Stimulated activated CD8-positive, alpha-beta memory T cell treated with anti-CD3 and anti-CD28 coated beads, Interleukin-4, amount 100 ng/mL, for 48 hours (primary cell): ENCODE data around the gene AMPD2.

Experiments used
- DNase-seq: peaks from one replicate; pipeline ENCODE4 v3.0.0-alpha.2; 2020

AMPD2 gene

GRCh38 chr1:109617291-109617801, 2.3 kb upstream of the AMPD2 start:
- no peak for DNase-seq

GRCh38 chr1:109618661-109619575, 719 bp upstream of the AMPD2 start:
- no peak for DNase-seq

GRCh38 chr1:109620401-109620791, 759 bp downstream of the AMPD2 start:
- DNase-seq = no peak

GRCh38 chr1:109620841-109621286, 1.2 kb downstream of the AMPD2 start:
- peak; percentile 98 for DNase-seq

GRCh38 chr1:109621379-109622136, 1.9 kb downstream of the AMPD2 start:
- DNase-seq = no peak

GRCh38 chr1:109622137-109622892, 2.7 kb downstream of the AMPD2 start:
- no peak for DNase-seq

- no peak for DNase-seq
Measured at GRCh38 chr1:109622895-109623294, 3.3 kb downstream of the AMPD2 start.

- no peak for DNase-seq
Measured at GRCh38 chr1:109623601-109624161, 4.0 kb downstream of the AMPD2 start.

GRCh38 chr1:109624201-109625010, 4.8 kb downstream of the AMPD2 start:
- no peak for DNase-seq

GRCh38 chr1:109625176-109625575, 5.5 kb downstream of the AMPD2 start:
- no peak for DNase-seq

- no peak for DNase-seq
Measured at GRCh38 chr1:109625601-109626560, 6.2 kb downstream of the AMPD2 start.

GRCh38 chr1:109626682-109627408, 7.2 kb downstream of the AMPD2 start:
- no peak for DNase-seq

- DNase-seq = no peak
Measured at GRCh38 chr1:109627692-109628399, 8.2 kb downstream of the AMPD2 start.

- no peak for DNase-seq
Measured at GRCh38 chr1:109628540-109629321, 9.1 kb downstream of the AMPD2 start.

- no peak for DNase-seq
Measured at GRCh38 chr1:109629372-109630030, 9.9 kb downstream of the AMPD2 start.

GRCh38 chr1:109630081-109630897, 10.7 kb downstream of the AMPD2 start:
- peak; percentile 70 for DNase-seq
